H9 (cell line): ENCODE data around the gene TTC23. TPM values are rescaled to one million over a fixed set of nuclear protein-coding genes. Genes with fewer than 3 reads are reported as not detected.

ENCODE experiments used
- DNase-seq: peaks from one replicate; pipeline ENCODE4 v3.0.0-alpha.2; 2017
- H2AFZ ChIP-seq: one replicate; pipeline ENCODE4 v1.6.1; 2013; ENCODE audit warnings: mild to moderate bottlenecking, low read length, control low read depth, moderate library complexity
- H2AK5ac ChIP-seq: 2 replicates; pipeline ENCODE4 v1.6.1; 2013; ENCODE audit warnings: low read length, control low read depth, mixed read lengths; ENCODE audit not compliant: insufficient read length
- H2BK120ac ChIP-seq: one replicate; pipeline ENCODE4 v1.6.1; 2013; ENCODE audit warnings: low read depth, mild to moderate bottlenecking, low read length, control low read depth, inconsistent platforms; ENCODE audit not compliant: poor library complexity, severe bottlenecking
- H2BK12ac ChIP-seq: 2 replicates; pipeline ENCODE4 v1.6.1; 2013; ENCODE audit warnings: low read length, control low read depth, mixed read lengths, low read depth; ENCODE audit not compliant: insufficient read length
- H2BK15ac ChIP-seq: 2 replicates; pipeline ENCODE4 v1.6.1; 2013; ENCODE audit warnings: low read depth, low read length, control low read depth
- H2BK20ac ChIP-seq: one replicate; pipeline ENCODE4 v1.6.1; 2013; ENCODE audit warnings: low read depth, mild to moderate bottlenecking, low read length, control low read depth, inconsistent platforms; ENCODE audit not compliant: poor library complexity, severe bottlenecking
- H2BK5ac ChIP-seq: 2 replicates; pipeline ENCODE4 v1.6.1; 2013; ENCODE audit warnings: low read length, control low read depth, mixed read lengths; ENCODE audit not compliant: insufficient read length
- H3K14ac ChIP-seq: 2 replicates; pipeline ENCODE4 v1.6.1; 2013; ENCODE audit warnings: low read length, control low read depth; ENCODE audit not compliant: insufficient read depth
- H3K18ac ChIP-seq: 2 replicates; pipeline ENCODE4 v1.6.1; 2013; ENCODE audit warnings: low read depth, mild to moderate bottlenecking, mixed read lengths, low read length, control low read depth; ENCODE audit not compliant: insufficient read length
- H3K23ac ChIP-seq: 2 replicates; pipeline ENCODE4 v1.6.1; 2013; ENCODE audit warnings: low read length, control low read depth, mixed read lengths, low read depth; ENCODE audit not compliant: insufficient read length
- H3K23me2 ChIP-seq: 2 replicates; pipeline ENCODE4 v1.6.1; 2013; ENCODE audit warnings: low read depth, mild to moderate bottlenecking, mixed read lengths, low read length, control low read depth; ENCODE audit not compliant: insufficient read length, poor library complexity, severe bottlenecking
- H3K27ac ChIP-seq: 2 replicates; pipeline ENCODE4 v1.5.1; 2013; ENCODE audit warnings: low read length, control low read depth, mixed read lengths, low read depth; ENCODE audit not compliant: insufficient read length
- H3K27me3 ChIP-seq: 2 replicates; pipeline ENCODE4 v1.6.1; 2013; ENCODE audit warnings: low read length, control low read depth, inconsistent platforms; ENCODE audit not compliant: insufficient read depth
- H3K4ac ChIP-seq: 2 replicates; pipeline ENCODE4 v1.6.1; 2013; ENCODE audit warnings: low read depth, mild to moderate bottlenecking, control low read depth, inconsistent platforms, low read length, moderate library complexity
- H3K4me1 ChIP-seq: 2 replicates; pipeline ENCODE4 v1.6.1; 2013; ENCODE audit warnings: low read length, control low read depth, inconsistent platforms; ENCODE audit not compliant: insufficient read depth
- H3K4me2 ChIP-seq: 2 replicates; pipeline ENCODE4 v1.6.1; 2013; ENCODE audit warnings: low read length, control low read depth, mixed read lengths; ENCODE audit not compliant: insufficient read length, insufficient read depth
- H3K56ac ChIP-seq: 2 replicates; pipeline ENCODE4 v1.6.1; 2013; ENCODE audit warnings: low read depth, mild to moderate bottlenecking, mixed read lengths, low read length, control low read depth; ENCODE audit not compliant: insufficient read length
- H3K79me1 ChIP-seq: 2 replicates; pipeline ENCODE4 v1.6.1; 2013; ENCODE audit warnings: low read depth, mild to moderate bottlenecking, moderate library complexity, low read length, control low read depth, inconsistent platforms; ENCODE audit not compliant: insufficient read depth, poor library complexity, severe bottlenecking
- H3K79me2 ChIP-seq: 2 replicates; pipeline ENCODE4 v1.6.1; 2013; ENCODE audit warnings: low read length, control low read depth, inconsistent platforms; ENCODE audit not compliant: insufficient read depth
- H3K9ac ChIP-seq: 2 replicates; pipeline ENCODE4 v1.6.1; 2013; ENCODE audit warnings: low read length, control low read depth, mixed read lengths; ENCODE audit not compliant: insufficient read length; ENCODE audit errors: extremely low read depth
- H3K9me3 ChIP-seq: one replicate; pipeline ENCODE4 v1.6.1; 2013; ENCODE audit warnings: low read depth, low read length, inconsistent platforms; ENCODE audit not compliant: control insufficient read depth
- H3T11ph ChIP-seq: one replicate; pipeline ENCODE4 v1.6.1; 2013; ENCODE audit warnings: mild to moderate bottlenecking, low read length, control low read depth, inconsistent platforms
- H4K20me1 ChIP-seq: one replicate; pipeline ENCODE4 v1.6.1; 2013; ENCODE audit not compliant: control insufficient read depth, insufficient read length, insufficient read depth
- H4K5ac ChIP-seq: 2 replicates; pipeline ENCODE4 v1.6.1; 2013; ENCODE audit warnings: low read depth, mild to moderate bottlenecking, mixed read lengths, low read length, control low read depth; ENCODE audit not compliant: insufficient read length
- H4K8ac ChIP-seq: replicated peaks from 2 replicates; pipeline ENCODE4 v1.6.1; 2013; ENCODE audit warnings: low read length, control low read depth, mixed read lengths, low read depth; ENCODE audit not compliant: insufficient read length
- H4K91ac ChIP-seq: 2 replicates; pipeline ENCODE4 v1.6.1; 2013; ENCODE audit warnings: low read depth, mild to moderate bottlenecking, moderate library complexity, mixed read lengths, low read length, control low read depth; ENCODE audit not compliant: insufficient read length
- H3K27ac Mint-ChIP-seq, 3 experiments: 2 replicates in 2 of 3; 3 replicates in 1 of 3; pipeline ENCODE4 v1.8.0; 2020 to 2021; ENCODE audit warnings: mixed read lengths in 3 of 3, mild to moderate bottlenecking in 1 of 3, moderate library complexity in 1 of 3
- H3K27me3 Mint-ChIP-seq: 2 replicates; pipeline ENCODE4 v1.8.0; 2021; ENCODE audit warnings: low read depth, mild to moderate bottlenecking, moderate library complexity, mixed read lengths
- H3K36me3 Mint-ChIP-seq, 3 experiments: 2 replicates in 2 of 3; 3 replicates in 1 of 3; pipeline ENCODE4 v1.8.0; 2020 to 2021; ENCODE audit warnings: low read depth in 3 of 3, mixed read lengths in 3 of 3; ENCODE audit not compliant: insufficient read depth in 1 of 3
- H3K4me1 Mint-ChIP-seq, 2 experiments: 2 replicates each; pipeline ENCODE4 v1.8.0; 2020; ENCODE audit warnings: mixed read lengths in 2 of 2
- H3K4me3 Mint-ChIP-seq, 2 experiments: 2 replicates in 1 of 2; 3 replicates in 1 of 2; pipeline ENCODE4 v1.8.0; 2020 to 2021; ENCODE audit warnings: mild to moderate bottlenecking in 2 of 2, mixed read lengths in 2 of 2, moderate library complexity in 1 of 2
- H3K9me3 Mint-ChIP-seq, 2 experiments: 2 replicates in 1 of 2; 3 replicates in 1 of 2; pipeline ENCODE4 v1.8.0; 2020; ENCODE audit warnings: mild to moderate bottlenecking in 2 of 2, mixed read lengths in 2 of 2, moderate library complexity in 1 of 2
- WGBS: extraction: QIAGEN DNeasy Blood & Tissue Kit; methylation state at CpG from one replicate; pipeline ENCODE4 v1.1.7; 2013; ENCODE audit warnings: missing lambda C conversion rate, low lambda C conversion rate, mixed read lengths; ENCODE audit not compliant: insufficient read length; ENCODE audit errors: extremely low coverage; 5-methylcytosine and 5-hydroxymethylcytosine counted together
- total RNA-seq: library from RNA; stranded (reverse); gene quantifications from 2 replicates; pipeline ENCODE4 v1.2.1, GENCODE V29; 2021
- TF ChIP-seq, protein P1 (sequence below): fragments of 200-600 bp; sonication (generic); conservative IDR thresholded peaks from 3 replicates; pipeline ENCODE4 v1.8.0; 2021; ENCODE audit warnings: antibody characterized with exemption, mild to moderate bottlenecking

The TTC23 gene
- total RNA-seq, 1 experiment from 2014 or later = 14.3 TPM

DNA sequence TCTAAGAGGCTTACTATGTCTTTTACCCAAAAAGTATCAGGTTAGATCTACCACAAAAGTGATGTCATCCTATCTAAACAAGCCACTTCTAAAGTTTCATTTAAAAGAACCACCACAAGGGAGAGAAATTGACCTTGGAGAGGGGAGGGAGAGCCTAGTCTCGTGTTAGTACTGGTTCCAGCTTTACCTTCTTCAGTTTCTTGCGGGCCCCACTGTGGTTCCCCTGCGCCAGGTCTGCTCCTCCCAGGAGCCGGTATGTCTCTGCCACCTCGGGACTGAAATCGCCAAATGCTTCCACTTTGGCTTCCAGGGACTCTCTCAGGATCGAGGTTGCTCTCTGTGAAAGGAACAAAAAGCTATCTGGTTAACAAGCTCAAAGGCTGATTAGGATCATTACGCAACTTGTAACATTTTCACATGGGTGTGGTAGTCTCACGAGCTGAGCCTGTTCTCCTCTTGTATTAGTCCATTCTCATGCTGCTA lies 93.4 kb downstream of the TTC23 start:
- no peaks in the 10 kb centered on the region; a peak in 1 of 5 replicates for H3K9me3 Mint-ChIP-seq
- H4K8ac ChIP-seq = no peak overlapping the region
- H3K4me1 ChIP-seq = peaks cover 2% of the 10 kb centered on the region; the same call in 1 of the 2 replicates
- no peak overlapping the region for H3K4me2 ChIP-seq
- no peak overlapping the region for H2AK5ac ChIP-seq
- WGBS = no CpG with 5 or more reads among the region's 9 CpGs
- H3K4ac ChIP-seq = no peak overlapping the region
- H3K79me1 ChIP-seq = no peaks in the 10 kb centered on the region
- no peaks in the 10 kb centered on the region for H3K9me3 ChIP-seq
- no peaks in the 10 kb centered on the region for H3K27me3 Mint-ChIP-seq
- no peaks in the 10 kb centered on the region for H3K27me3 ChIP-seq
- peaks cover 8 to 26% (median 11%) of the 10 kb centered on the region in 3 experiments; a peak in 6 of 7 replicates for H3K36me3 Mint-ChIP-seq
- H3K79me2 ChIP-seq = no peaks in the 10 kb centered on the region
- no peak overlapping the region for H2BK120ac ChIP-seq
- no peak overlapping the region for H2BK12ac ChIP-seq
- peak overlapping the region; percentile 59 for H3K27ac ChIP-seq
- peaks cover 25 to 27% of the 10 kb centered on the region in 2 experiments for H3K4me1 Mint-ChIP-seq
- no peak overlapping the region for H2AFZ ChIP-seq
- no peak overlapping the region for H2BK15ac ChIP-seq
- no peaks in the 10 kb centered on the region for H4K20me1 ChIP-seq
- no peak overlapping the region for H3K14ac ChIP-seq
- H4K5ac ChIP-seq = no peak overlapping the region
- H4K91ac ChIP-seq = no peak overlapping the region
- H3K4me3 Mint-ChIP-seq = no peak overlapping the region
- H2BK20ac ChIP-seq = no peak overlapping the region
- TF ChIP-seq, protein P1, sequence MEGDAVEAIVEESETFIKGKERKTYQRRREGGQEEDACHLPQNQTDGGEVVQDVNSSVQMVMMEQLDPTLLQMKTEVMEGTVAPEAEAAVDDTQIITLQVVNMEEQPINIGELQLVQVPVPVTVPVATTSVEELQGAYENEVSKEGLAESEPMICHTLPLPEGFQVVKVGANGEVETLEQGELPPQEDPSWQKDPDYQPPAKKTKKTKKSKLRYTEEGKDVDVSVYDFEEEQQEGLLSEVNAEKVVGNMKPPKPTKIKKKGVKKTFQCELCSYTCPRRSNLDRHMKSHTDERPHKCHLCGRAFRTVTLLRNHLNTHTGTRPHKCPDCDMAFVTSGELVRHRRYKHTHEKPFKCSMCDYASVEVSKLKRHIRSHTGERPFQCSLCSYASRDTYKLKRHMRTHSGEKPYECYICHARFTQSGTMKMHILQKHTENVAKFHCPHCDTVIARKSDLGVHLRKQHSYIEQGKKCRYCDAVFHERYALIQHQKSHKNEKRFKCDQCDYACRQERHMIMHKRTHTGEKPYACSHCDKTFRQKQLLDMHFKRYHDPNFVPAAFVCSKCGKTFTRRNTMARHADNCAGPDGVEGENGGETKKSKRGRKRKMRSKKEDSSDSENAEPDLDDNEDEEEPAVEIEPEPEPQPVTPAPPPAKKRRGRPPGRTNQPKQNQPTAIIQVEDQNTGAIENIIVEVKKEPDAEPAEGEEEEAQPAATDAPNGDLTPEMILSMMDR = no peak
- no peak overlapping the region for H3K9ac ChIP-seq
- H3K18ac ChIP-seq = no peak overlapping the region
- no peak overlapping the region for H3K23ac ChIP-seq
- peak overlapping the region in 2 of 3 experiments; percentile 52 to 89; a peak in 3 of 7 replicates for H3K27ac Mint-ChIP-seq
- H3K56ac ChIP-seq = no peak overlapping the region
- no peak for DNase-seq
- H3K23me2 ChIP-seq = no peaks in the 10 kb centered on the region
- no peak overlapping the region for H2BK5ac ChIP-seq
- H3T11ph ChIP-seq = no peak overlapping the region
